GM18498 (cell line): Measurements from ENCODE around the gene TRH.
"Not testable (repeated sequence)": the region's sequence is repeated elsewhere in the genome, so short reads cannot be mapped to it uniquely, and the experiment has no call there.

Experiments used
- ATAC-seq: cut with Tn5 transposase; IDR thresholded peaks from one replicate; pipeline ENCODE4 v1.9.1; 2021; ENCODE audit warnings: mild to moderate bottlenecking, moderate library complexity; ENCODE audit not compliant: unreplicated experiment

The TRH gene

GRCh38 chr3:130002666-130003598, 28.4 kb downstream of the TRH start:
- not testable (repeated sequence) for ATAC-seq

GRCh38 chr3:130010556-130010955, 36.0 kb downstream of the TRH start:
- ATAC-seq = no peak

GRCh38 chr3:130012108-130012507, 37.6 kb downstream of the TRH start:
- ATAC-seq = not testable (repeated sequence)

- ATAC-seq = not testable (repeated sequence)
Measured at GRCh38 chr3:130013246-130013645, 38.7 kb downstream of the TRH start.

- no peak for ATAC-seq
Measured at GRCh38 chr3:130014526-130014925, 40.0 kb downstream of the TRH start.

- ATAC-seq = not testable (repeated sequence)
Measured at GRCh38 chr3:130017661-130018060, 43.1 kb downstream of the TRH start.

- ATAC-seq = not testable (repeated sequence)
Measured at GRCh38 chr3:130026146-130026829, 51.8 kb downstream of the TRH start.

GRCh38 chr3:130027437-130027836, 52.9 kb downstream of the TRH start:
- not testable (repeated sequence) for ATAC-seq
